Loucy (cell line): Measurements from ENCODE around the gene UFD1.
A peak's percentile ranks its signal among the peaks of the same experiment; 100 is the strongest.

Source experiments
- H2AFZ ChIP-seq: fragments of 200-600 bp; sonication (generic); 2 replicates; pipeline ENCODE4 v1.6.0; 2016; ENCODE audit warnings: antibody characterized with exemption, mild to moderate bottlenecking, low read length, moderate library complexity
- H3F3A ChIP-seq: fragments of 200-600 bp; 2 replicates; pipeline ENCODE4 v1.6.0; 2016; ENCODE audit warnings: antibody characterized with exemption, low read depth, mild to moderate bottlenecking
- H3K27me3 ChIP-seq: fragments of 200-600 bp; sonication (generic); 2 replicates; pipeline ENCODE4 v1.6.1; 2014; ENCODE audit warnings: low read length, mild to moderate bottlenecking; ENCODE audit not compliant: insufficient read depth, poor library complexity, severe bottlenecking
- H3K36me3 ChIP-seq: fragments of 200-600 bp; sonication (generic); 2 replicates; pipeline ENCODE4 v1.6.1; 2016; ENCODE audit warnings: low read length; ENCODE audit not compliant: insufficient read depth
- H3K4me1 ChIP-seq: fragments of 200-600 bp; sonication (generic); 2 replicates; pipeline ENCODE4 v1.5.1; 2014; ENCODE audit warnings: low read length, mild to moderate bottlenecking; ENCODE audit not compliant: insufficient read depth, poor library complexity, severe bottlenecking
- H3K4me2 ChIP-seq: fragments of 200-600 bp; sonication (generic); 2 replicates; pipeline ENCODE4 v1.6.0; 2014; ENCODE audit warnings: antibody characterized with exemption, low read length, low read depth, mild to moderate bottlenecking; ENCODE audit not compliant: poor library complexity, severe bottlenecking
- H3K4me3 ChIP-seq: fragments of 200-600 bp; sonication (generic); 2 replicates; pipeline ENCODE4 v1.5.1; 2014; ENCODE audit warnings: low read length, mild to moderate bottlenecking, mixed read lengths; ENCODE audit not compliant: poor library complexity, severe bottlenecking
- H3K79me2 ChIP-seq: fragments of 200-600 bp; sonication (generic); 2 replicates; pipeline ENCODE4 v1.6.1; 2014; ENCODE audit warnings: low read length; ENCODE audit not compliant: insufficient read depth
- H3K9ac ChIP-seq: fragments of 200-600 bp; sonication (generic); 2 replicates; pipeline ENCODE4 v1.6.0; 2014; ENCODE audit warnings: mild to moderate bottlenecking, low read depth, low read length, moderate library complexity; ENCODE audit not compliant: poor library complexity, severe bottlenecking
- H3K9me2 ChIP-seq: fragments of 200-600 bp; sonication (generic); replicated peaks from 2 replicates; pipeline ENCODE4 v1.6.1; 2016; ENCODE audit warnings: low read depth, low read length, mixed read lengths
- H3K9me3 ChIP-seq: fragments of 200-600 bp; sonication (generic); 2 replicates; pipeline ENCODE4 v1.6.1; 2014; ENCODE audit warnings: mild to moderate bottlenecking, antibody characterized with exemption, low read length, low read depth; ENCODE audit not compliant: insufficient read depth
- H4K20me1 ChIP-seq: fragments of 200-600 bp; sonication (generic); 2 replicates; pipeline ENCODE4 v1.6.0; 2014; ENCODE audit warnings: antibody characterized with exemption, low read length, mild to moderate bottlenecking; ENCODE audit not compliant: insufficient read depth, poor library complexity, severe bottlenecking
- EZH2phosphoT487 ChIP-seq: fragments of 200-600 bp; IDR thresholded peaks from 2 replicates; pipeline ENCODE4 v1.6.1; 2018; ENCODE audit warnings: antibody characterized with exemption, mild to moderate bottlenecking, moderate library complexity, borderline replicate concordance
- TF ChIP-seq, protein P1 (sequence below): fragments of 200-600 bp; sonication (generic); conservative IDR thresholded peaks from 2 replicates; pipeline ENCODE4 v1.5.1; 2014; ENCODE audit warnings: mild to moderate bottlenecking, antibody characterized with exemption, low read length

UFD1 gene

DNA sequence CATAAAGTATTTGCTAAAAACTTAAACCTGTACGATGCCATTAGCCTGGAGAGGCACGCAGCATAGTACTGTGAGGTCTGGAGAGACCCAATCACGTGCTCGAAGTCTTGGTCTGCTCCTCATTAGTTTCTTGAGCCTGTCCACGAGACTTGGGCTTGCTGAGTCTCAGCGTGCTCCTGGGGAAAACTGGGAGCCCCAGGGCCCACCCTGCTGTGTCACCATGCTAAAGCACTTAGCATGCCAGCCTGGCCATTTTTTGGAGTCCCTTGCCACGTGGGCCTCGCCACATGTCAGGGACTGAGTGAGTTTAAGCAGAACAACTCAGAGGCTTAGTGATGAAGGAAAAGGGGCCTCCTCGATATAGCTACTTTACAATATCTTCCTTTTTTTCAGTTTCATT lies 3.3 kb upstream of the UFD1 start:
- H3K4me2 ChIP-seq, result peak overlapping the region; percentile 37
- no peaks in the 10 kb centered on the region for H3K9me3 ChIP-seq
- H3K9me2 ChIP-seq, result no peaks in the 10 kb centered on the region
- H3K27me3 ChIP-seq, result no peaks in the 10 kb centered on the region
- H3K79me2 ChIP-seq, result peaks cover 78% of the 10 kb centered on the region
- peaks cover 21% of the 10 kb centered on the region for H3K4me1 ChIP-seq
- H3K4me3 ChIP-seq, result no peak overlapping the region
- TF ChIP-seq EZH2phosphoT487, result no peak
- TF ChIP-seq, protein P1, sequence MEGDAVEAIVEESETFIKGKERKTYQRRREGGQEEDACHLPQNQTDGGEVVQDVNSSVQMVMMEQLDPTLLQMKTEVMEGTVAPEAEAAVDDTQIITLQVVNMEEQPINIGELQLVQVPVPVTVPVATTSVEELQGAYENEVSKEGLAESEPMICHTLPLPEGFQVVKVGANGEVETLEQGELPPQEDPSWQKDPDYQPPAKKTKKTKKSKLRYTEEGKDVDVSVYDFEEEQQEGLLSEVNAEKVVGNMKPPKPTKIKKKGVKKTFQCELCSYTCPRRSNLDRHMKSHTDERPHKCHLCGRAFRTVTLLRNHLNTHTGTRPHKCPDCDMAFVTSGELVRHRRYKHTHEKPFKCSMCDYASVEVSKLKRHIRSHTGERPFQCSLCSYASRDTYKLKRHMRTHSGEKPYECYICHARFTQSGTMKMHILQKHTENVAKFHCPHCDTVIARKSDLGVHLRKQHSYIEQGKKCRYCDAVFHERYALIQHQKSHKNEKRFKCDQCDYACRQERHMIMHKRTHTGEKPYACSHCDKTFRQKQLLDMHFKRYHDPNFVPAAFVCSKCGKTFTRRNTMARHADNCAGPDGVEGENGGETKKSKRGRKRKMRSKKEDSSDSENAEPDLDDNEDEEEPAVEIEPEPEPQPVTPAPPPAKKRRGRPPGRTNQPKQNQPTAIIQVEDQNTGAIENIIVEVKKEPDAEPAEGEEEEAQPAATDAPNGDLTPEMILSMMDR, result no peak
- H3F3A ChIP-seq, result no peaks in the 10 kb centered on the region
- peaks cover 29% of the 10 kb centered on the region for H4K20me1 ChIP-seq
- no peak overlapping the region for H2AFZ ChIP-seq
- H3K9ac ChIP-seq, result peak overlapping the region; percentile 30
- H3K36me3 ChIP-seq, result peaks cover 35% of the 10 kb centered on the region

DNA sequence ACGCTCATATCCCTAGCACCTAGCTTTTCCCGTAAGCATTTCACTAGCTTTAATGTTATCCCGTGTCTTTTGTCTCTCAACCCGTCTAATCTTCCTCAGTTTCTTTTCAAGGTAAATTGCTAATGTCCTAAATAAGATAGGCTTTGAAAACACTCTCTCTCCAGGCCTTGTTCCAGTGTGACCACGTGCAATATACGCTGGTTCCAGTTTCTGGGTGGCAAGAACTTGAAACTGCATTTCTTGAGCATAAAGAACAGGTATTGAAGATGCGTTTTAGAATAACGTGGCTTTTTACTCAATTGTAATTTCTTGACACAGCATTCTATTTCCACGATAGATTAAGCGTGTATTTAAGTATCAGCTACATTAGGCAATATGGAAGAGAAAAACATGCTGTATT lies 1.8 kb upstream of the UFD1 start:
- Histone ChIP-seq H3K9ac (peak overlapping the region; percentile 74), H3K36me3 (peaks cover 31% of the 10 kb centered on the region), H3F3A (no peaks in the 10 kb centered on the region), H3K27me3 (no peaks in the 10 kb centered on the region), H2AFZ (no peak overlapping the region), H3K4me3 (peak overlapping the region; percentile 82), H3K4me1 (peaks cover 31% of the 10 kb centered on the region), H3K79me2 (peaks cover 87% of the 10 kb centered on the region), H3K9me2 (no peaks in the 10 kb centered on the region), H3K4me2 (peak overlapping the region; percentile 76), H3K9me3 (no peaks in the 10 kb centered on the region), H4K20me1 (peaks cover 28% of the 10 kb centered on the region)
- TF ChIP-seq, protein P1, result no peak

DNA sequence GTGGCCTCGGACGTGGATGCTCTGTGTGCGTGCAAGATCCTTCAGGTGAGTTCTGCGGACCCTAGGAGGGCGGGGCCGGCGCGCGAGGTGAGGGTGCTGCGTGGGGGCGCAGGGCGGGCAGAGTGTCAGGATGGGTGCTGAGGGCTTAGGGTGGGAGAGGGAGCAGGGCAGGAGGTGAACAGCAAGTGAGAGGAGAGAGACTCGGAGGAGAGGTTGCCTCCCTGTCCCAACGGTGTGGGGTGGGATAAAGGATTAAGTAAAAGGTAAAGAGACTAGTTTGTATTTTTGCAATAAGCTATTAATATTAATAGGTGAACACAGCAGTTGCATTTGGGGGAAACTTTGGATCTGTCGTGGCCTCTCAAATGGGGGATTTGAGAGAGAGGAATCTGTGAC lies 1.2 kb upstream of the UFD1 start:
- Histone ChIP-seq H2AFZ (peak overlapping the region; percentile 74), H3K79me2 (peaks cover 87% of the 10 kb centered on the region), H3K9me3 (no peaks in the 10 kb centered on the region), H3K27me3 (no peaks in the 10 kb centered on the region), H3K9ac (peak overlapping the region; percentile 74), H3K36me3 (peaks cover 25% of the 10 kb centered on the region; the same call in 1 of the 2 replicates), H3K4me1 (peaks cover 33% of the 10 kb centered on the region), H3K9me2 (no peaks in the 10 kb centered on the region), H3K4me3 (peak overlapping the region; percentile 82), H3K4me2 (peak overlapping the region; percentile 76), H3F3A (no peaks in the 10 kb centered on the region), H4K20me1 (peaks cover 28% of the 10 kb centered on the region)
- TF ChIP-seq, protein P1, result no peak
- no peak for TF ChIP-seq EZH2phosphoT487
